H54 (cell line): ENCODE results near the gene CNST.

Source experiments
- DNase-seq: peaks from one replicate; pipeline ENCODE4 v3.0.0; 2011; ENCODE audit warnings: low spot score, mixed read lengths; ENCODE audit not compliant: insufficient read length
- FAIRE-seq: peaks from 3 replicates; lab custom pipeline; 2011; peaks lifted over from hg19 to GRCh38; lab: Jason Lieb, UNC
- POLR2A ChIP-seq: IDR thresholded peaks from 2 replicates; pipeline ENCODE4 v1.6.1; 2011; ENCODE audit warnings: low read depth, mild to moderate bottlenecking, low read length

The CNST gene, protein sequence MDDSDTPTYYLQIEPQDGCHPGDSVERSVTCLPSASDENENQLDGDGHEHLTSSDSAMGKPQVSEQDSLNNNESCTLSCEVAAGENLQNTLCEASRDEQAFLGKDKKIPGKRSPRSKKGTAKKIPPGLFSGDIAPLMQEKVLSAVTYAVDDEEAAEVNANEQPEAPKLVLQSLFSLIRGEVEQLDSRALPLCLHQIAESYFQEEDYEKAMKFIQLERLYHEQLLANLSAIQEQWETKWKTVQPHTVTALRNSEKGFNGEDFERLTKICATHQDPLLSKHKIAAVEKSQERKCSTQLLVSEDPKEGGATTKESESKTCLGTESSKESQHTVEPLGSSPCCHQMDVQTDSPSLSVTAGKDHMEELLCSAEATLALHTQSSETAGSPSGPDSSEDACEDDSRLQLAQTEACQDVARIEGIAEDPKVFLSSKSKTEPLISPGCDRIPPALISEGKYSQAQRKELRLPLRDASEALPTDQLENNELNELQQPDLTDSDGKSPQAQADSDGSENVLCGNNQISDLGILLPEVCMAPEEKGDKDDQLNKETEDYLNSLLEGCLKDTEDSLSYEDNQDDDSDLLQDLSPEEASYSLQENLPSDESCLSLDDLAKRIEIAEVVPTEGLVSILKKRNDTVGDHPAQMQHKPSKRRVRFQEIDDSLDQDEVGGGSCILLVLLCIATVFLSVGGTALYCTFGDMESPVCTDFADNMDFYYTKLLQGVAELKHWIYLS

DNA sequence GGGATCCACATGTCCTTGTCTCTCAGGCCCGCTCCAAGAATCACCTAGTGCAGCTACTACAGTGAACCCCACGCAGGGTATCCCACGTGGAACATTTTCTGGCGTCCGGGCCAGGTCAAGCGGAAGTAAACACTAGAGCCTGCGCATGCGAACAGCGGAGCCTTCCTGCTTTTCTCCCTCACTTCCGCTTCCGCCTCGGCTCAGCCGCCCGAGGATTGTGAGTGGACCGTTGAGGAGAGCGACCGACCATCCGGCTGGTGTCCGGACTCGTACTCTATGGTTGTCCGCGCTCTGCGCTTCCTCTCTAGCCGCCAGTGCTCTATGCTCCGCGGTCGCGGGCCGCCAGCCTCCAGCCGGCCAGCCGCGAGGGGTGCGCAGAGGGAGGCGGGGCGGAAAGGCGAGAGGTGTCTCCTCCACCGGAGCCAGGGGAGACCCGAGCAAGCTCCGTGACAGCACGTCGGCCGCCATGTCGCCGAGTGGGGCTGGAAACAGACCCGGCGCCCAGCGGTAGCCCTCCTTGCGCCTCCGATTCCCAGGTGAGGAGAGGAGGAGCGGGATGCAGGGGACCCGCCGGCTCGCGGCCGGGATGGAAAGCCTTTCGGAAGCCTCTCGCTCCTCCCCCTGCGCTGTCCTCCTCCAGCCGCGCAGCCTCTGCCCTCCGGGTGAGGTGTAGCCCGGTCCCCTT is at the start of gene CNST, which contains the start of gene TFB2M:
CNST (plus strand) TSS at position 329 of the 685 bp plus-strand sequence. CDS start 25,107 bp downstream, outside the sequence.
TFB2M (minus strand) TSS at position 134 of the 685 bp plus-strand sequence; CDS start at position 11, 123 bp downstream.
- peak; percentile 84 for TF ChIP-seq POLR2A
- FAIRE-seq (peak; percentile 62), DNase-seq (peak; percentile 90)

DNA sequence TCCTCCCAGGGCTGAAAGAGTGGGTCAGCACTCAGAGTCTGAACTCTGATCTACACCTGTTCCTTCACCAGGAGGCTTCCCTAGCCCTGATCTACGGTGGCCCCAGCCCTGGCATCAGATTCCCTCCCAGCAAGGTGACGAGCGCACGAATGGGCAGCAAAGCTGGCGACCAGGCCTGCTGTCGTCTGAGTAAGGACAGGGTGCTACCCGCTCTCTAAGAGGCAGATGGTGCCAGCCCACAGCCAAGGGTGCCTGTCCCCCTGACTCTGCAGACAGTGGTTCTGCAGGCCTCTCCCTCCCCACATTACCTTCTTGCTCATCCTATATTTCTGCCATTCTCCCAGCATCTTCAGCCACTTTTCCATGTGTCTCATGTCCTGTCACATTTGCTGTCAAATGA is 48.9 kb upstream of the CNST start:
- no peak for TF ChIP-seq POLR2A
- FAIRE-seq: no peak
- DNase-seq: no peak

DNA sequence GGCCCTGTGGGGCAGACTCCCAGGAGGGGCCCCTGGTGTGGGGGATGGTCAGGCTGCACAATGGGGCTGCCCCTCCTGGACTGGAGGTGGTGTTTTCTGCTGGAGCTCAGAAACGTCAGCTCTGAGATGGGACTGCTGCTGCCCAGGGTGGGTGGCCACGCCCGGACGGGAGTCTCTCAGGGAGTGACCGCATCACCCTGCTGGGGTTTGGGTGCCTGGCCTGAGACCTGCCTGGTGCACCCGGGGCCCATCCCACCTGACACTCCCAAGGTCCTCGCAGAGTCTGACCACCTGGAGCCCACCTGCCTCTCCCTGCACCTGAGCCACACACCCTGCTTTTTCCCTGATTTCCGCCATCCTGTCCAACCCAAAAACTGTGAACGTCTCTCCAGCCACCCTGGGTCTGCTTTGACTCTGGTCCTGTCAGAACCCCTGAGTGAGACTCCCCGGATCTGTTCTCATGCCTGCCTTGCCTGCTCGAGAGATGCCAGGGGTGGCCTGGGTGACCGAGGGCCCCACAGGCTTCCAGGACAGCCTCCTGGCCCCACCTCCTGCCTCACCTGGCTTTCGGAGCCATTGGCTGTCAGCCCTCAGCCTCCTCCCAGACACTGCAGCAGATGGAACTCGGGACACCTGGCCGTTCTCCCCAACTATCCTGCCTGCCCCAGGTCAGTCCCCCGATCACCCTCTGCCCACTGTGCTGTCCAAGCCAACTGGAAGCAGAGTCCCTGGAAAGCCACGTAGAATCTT is 47.6 kb upstream of the CNST start:
- no peak for TF ChIP-seq POLR2A
- DNase-seq (no peak), FAIRE-seq (no peak)

DNA sequence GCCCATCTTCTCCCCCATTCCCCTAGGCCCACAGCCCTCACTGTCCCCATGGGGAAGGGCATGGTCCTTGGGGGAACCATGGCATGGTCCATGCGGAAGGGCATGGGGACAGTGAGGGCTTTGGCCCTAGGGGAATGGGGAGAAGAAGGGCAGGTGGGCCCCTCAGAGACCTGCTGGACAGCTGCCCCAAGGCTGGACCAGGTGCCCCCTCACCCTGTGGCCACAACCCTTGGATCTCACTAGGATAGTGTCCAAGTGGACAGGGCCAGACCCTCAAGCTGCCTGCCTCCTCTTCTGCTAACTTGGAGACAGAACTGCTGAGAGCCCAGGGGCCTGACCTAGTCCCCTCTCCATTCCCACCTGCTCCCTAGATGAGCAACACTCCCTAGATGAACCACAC is 46.7 kb upstream of the CNST start:
- FAIRE-seq (no peak), DNase-seq (no peak)
- TF ChIP-seq POLR2A: no peak

DNA sequence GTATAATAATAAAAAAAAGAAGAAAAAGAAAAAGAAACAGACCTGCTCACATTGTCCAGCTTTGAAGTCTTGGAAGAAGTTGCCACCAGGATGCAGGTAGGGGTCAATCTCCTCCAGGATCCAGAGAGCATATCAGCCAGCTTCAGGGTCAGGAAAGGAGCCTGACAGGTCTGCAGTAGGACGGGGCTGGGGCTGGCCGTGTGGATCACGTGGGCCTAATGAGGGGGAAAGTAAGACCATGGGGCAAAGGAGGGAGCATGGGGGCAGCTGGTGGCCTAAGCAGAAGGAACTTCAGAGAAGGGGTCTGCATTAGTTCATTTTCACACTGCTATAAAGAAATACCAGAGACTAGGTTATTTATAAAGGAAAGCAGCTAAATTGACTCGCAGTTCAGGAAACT is 39.9 kb upstream of the CNST start:
- no peak for FAIRE-seq
- no peak for TF ChIP-seq POLR2A
- no peak for DNase-seq

DNA sequence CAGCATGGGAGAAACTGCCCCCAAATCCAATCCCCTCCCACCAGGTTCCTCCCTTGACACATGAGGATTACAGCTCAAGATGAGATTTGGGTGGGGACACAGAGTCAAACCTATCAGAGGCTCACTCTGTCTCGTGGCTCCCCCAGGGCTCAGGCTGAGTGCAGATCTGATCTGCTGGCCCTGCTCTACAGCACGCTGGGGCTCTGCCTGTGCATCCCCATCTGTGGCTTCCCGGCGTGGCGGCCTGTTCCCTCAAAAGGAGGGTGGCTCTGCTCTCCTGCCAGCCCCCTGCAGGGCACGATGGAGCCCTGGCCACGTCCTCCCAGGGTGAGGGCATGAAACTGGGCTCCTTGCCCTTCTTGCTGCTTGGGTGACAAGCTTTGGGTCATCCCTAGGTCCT is 39.3 kb upstream of the CNST start:
- FAIRE-seq: no peak
- no peak for DNase-seq
- no peak for TF ChIP-seq POLR2A

DNA sequence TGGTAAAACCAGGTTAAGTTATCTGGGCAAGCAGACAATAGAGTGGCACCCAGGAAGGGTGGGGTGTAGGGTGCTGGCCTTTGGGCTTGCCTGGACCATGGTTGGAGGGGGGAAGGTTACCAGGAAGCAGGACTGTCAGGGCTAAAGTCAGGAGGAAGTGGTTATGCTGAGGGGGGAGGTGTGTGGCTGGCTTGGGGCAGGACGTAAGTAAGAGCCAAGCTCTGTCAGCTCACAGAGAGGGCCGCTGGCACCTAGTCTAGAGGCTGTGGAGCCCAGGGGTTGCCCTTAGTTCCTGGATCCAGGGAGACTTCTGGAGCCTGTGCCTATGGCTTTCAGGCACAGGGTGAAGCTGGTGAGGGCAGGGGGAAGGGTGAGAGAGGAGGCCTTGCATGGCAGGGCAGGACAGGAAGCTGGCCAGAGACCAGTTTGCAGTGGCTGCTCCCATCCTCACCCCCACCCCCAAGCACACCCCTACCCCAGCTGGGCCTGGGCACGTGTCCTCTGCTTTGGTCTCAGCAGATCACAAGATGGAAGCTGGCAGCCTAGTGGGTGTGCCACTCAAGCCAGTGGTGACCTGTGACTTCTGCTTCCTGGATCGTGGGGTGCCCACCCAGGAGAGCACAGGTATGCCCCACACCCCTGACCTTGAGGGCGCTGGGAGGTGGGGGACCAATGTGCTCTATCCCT is 38.7 kb upstream of the CNST start:
- FAIRE-seq (no peak), DNase-seq (no peak)
- TF ChIP-seq POLR2A: no peak

DNA sequence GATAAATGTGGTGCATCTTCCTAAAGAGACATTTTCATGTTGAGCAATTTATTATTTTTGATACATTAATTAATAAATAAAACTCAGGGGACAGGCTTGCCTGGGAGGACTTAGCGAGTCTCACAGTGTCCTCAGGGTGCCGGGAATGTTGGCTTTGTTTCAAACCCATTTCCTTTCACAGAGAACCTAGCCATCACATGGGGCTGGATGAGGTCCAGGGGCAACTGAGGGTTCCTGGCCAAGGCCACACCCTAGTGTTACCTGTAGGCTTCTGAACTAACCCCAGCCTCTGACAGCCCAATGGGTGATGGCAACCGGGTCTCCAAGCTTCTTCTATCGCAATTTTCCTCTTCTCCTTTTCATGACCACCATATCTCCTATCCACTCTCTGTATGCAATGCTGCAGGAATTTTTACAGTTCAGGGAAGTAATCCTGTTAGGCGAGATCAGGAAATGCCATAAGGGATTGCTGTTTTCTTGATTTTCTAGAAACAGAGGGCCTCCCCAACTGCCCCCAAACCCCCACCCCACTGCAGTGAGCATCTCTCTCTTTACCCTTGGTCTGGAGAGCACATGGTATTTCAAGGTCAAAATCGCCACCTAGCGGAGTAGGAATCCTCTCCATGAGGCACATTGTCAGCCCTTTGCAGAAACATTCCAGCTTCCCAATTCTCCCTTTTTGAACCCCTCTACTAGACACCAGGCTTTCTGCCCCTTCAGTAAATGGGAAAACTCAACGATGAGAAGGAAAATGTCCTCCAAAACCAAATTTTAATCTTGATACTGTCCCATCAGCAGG is 37.1 kb upstream of the CNST start:
- TF ChIP-seq POLR2A: no peak
- no peak for FAIRE-seq

DNA sequence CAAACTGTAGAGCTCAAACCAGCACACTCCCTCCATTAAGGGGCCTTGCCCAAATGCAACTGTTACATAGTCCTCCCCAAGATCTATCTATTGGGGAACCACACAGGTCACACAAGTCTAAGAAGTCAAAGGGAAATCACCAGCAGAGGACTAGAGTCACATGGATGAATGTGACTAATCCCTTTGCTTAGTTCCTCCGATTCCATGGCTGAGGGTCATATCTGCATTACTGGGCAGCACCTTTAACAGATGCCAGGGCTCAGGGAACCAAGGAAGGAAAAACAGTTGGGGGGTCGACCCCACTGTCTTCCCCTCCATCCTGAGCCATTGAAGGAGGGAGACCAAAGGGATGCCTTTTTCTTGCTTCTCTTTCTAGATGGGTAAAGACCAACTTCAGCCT is 35.8 kb upstream of the CNST start:
- FAIRE-seq (no peak), DNase-seq (no peak)
- no peak for TF ChIP-seq POLR2A

More for the DNA sequence above, 37.1 kb upstream of the CNST start:
- no peak for DNase-seq

DNA sequence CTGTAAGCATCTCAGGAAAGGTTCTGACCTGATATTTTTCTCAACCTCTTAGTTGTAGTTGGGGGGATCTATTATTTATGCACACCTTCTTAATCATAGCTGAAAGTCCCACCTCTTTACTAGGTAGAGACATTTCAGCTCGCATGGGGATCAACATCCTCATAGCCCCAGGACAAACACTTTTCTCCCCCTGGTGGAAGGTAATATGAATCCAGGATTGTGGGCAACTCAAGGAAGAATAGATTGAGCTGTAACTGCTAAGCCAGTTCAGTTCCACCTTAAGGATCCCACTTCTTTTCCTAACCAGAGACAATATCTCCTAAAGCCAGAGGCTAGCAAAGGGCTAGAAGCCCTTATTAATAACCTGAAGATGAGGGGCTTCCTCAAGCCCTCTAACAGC is 33.7 kb upstream of the CNST start:
- no peak for TF ChIP-seq POLR2A
- DNase-seq (no peak), FAIRE-seq (no peak)

DNA sequence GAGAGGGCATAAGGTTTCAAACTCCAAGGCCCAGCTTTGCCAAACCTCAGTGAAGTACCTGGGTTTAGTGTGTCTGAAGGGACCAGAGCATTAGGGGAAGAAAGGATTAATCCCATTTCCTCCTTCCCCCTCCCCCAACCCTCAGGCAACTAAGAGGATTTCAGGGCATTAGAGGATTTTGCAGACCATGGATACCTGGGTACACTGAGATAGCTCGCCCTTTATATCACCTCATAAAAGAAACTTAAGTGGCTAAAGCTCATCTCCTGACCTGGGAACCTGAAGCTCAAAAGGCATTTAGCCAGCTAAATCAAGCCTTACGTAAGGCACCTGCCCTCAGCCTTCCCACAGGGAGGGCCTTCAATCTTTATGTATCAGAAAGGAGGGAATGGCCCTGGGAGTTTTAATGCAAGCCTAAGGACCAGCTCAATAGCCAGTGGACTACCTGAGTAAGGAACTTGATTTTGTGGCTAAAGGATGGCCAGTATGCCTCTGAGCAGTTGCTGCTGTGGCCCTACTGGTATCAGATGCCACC is 32.8 kb upstream of the CNST start:
- DNase-seq (no peak), FAIRE-seq (no peak)
- TF ChIP-seq POLR2A: no peak

DNA sequence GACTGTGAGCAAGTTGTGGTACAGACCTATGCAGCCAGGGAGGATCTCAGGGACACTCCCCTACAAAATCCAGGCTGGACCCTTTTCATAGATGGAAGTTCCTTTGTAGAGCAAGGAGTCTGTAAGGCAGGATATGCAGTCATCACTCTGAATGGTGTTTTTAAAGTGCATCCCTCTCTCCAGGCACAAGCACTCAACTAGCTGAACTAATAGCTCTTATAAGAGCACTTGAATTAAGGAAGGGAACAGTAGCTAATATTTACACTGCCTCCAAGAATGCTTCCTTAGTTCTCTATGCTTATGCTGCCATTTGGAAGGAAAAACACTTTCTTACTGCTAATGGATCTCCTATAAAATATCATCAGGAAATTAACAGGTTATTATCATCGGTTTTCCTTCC is 32.1 kb upstream of the CNST start:
- FAIRE-seq (no peak), DNase-seq (no peak)
- TF ChIP-seq POLR2A: no peak
